ENCODE results near the gene IL37. TPM values are rescaled to one million over a fixed set of nuclear protein-coding genes. Genes with fewer than 3 reads are reported as not detected.

IL37 gene, protein sequence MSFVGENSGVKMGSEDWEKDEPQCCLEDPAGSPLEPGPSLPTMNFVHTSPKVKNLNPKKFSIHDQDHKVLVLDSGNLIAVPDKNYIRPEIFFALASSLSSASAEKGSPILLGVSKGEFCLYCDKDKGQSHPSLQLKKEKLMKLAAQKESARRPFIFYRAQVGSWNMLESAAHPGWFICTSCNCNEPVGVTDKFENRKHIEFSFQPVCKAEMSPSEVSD
- total RNA-seq (not detected), polyA plus RNA-seq (not detected)
- long read RNA-seq, donor 1, result 0 reads
- long read RNA-seq, donor 2, result 0 reads

- Histone ChIP-seq H3K4me1 (peaks cover 0 to 7% (median 0%) of the 10 kb centered on the region in 6 donors), H3K27ac (no peak within 1 kb of the TSS), H3K4me3 (no peak within 1 kb of the TSS), H3K36me3 (no peaks in the 10 kb centered on the region), H3K9me3 (peaks cover 0 to 4% (median 0%) of the 10 kb centered on the region in 8 donors), H3K27me3 (replicated peaks in 1 of 7) (no peaks in the 10 kb centered on the region)
- intact Hi-C loops (cut with DNase I; ENCODE audit: low total_unique reads), result no loop called here
- 26 to 41% (median 31%) methylated on average over 2 of the region's 2 CpGs for WGBS, 5 donors
- no peak for DNase-seq
- no peak for TF ChIP-seq POLR2A (IDR thresholded peaks at IDR 0.05)
- TF ChIP-seq CTCF (IDR thresholded peaks at IDR 0.05 in 8 of 11, conservative IDR thresholded peaks at IDR 0.05 in 3 of 11), result no peak
These were observed at the start of gene IL37 for GRCh38 chr2:112910865-112911264. IL37 (plus strand) TSS chr2:112911165; CDS start chr2:112913013, 1,848 bp downstream.

DNA sequence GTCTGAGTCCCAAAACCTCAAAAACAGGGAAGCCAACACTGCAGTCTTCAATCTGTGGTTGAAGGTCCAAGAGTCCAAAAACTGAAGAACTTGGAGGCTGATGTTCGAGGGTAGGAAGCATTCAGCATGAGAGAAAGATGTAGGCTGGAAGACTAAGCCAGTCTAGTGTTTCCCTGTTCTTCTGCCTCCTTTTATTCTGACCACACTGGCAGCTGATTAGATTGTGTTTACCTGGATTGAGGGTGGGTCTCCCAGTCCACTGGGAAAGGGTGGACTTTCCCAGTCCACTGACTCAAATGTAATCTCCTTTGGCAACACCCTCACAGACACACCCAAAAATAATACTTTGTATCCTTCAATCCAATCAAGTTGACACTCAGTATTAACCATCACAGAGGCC, 46.9 kb upstream of the IL37 start:
- H3K4me3 ChIP-seq, result no peak overlapping the region
- TF ChIP-seq CTCF (IDR thresholded peaks at IDR 0.05 in 8 of 11, conservative IDR thresholded peaks at IDR 0.05 in 3 of 11), result no peak
- TF ChIP-seq POLR2A (IDR thresholded peaks at IDR 0.05), result no peak
- no peak for TF ChIP-seq POLR2AphosphoS5 (IDR thresholded peaks at IDR 0.05)
- no peaks in the 10 kb centered on the region for H3K36me3 ChIP-seq
- no peak for DNase-seq
- WGBS, 5 donors, result 78 to 96% (median 85%) methylated on average over 1 of the region's 1 CpG
- no peak overlapping the region for H3K27ac ChIP-seq
- H3K4me1 ChIP-seq, result peaks cover 0 to 1% (median 0%) of the 10 kb centered on the region in 6 donors
- peaks cover 0 to 34% (median 24%) of the 10 kb centered on the region in 8 donors for H3K9me3 ChIP-seq
- H3K27me3 ChIP-seq (replicated peaks in 1 of 7), result no peaks in the 10 kb centered on the region
- intact Hi-C loops (cut with DNase I; ENCODE audit: low total_unique reads), result no loop called here

DNA sequence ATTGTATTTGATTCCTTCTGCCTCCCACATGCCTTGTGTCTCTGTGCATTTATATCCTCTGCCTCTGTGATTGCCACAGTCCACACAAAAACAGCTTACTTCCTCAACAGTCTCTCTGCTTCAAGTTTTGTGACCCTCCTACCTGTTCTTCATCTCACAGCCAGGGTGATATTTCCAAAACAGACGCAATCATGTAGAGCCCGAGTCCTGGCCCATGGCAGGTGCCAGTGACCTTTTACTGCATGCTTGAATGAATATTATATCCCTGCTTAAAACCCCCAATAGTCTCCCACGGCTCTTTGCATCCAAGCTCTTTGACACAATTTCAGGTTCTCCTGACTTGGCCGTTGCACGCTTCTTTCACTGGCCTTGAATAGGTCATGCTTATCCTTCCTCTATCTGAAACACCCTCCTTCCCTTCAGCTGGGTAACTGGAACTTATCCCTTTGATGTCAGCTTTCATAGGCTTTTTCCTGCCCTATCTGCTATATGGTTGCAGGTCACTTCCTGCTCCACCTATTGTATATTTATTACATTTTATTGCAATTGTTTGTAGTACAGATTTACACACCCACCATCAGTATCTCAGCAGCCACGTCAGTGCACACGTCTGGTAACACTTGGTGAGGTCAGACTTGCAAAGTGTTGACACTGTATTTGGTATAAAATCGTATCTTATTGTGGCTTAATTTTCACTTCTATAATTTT, 44.7 kb upstream of the IL37 start:
- TF ChIP-seq POLR2A (IDR thresholded peaks at IDR 0.05) (no peak), POLR2AphosphoS5 (IDR thresholded peaks at IDR 0.05) (no peak), CTCF (IDR thresholded peaks at IDR 0.05 in 8 of 11, conservative IDR thresholded peaks at IDR 0.05 in 3 of 11) (no peak)
- peaks cover 0 to 7% (median 0%) of the 10 kb centered on the region in 6 donors for H3K4me1 ChIP-seq
- intact Hi-C loops (cut with DNase I; ENCODE audit: low total_unique reads), result no loop called here
- no peaks in the 10 kb centered on the region for H3K36me3 ChIP-seq
- H3K27ac ChIP-seq, result no peak overlapping the region
- H3K4me3 ChIP-seq, result no peak overlapping the region
- peaks cover 0 to 11% (median 6%) of the 10 kb centered on the region in 8 donors for H3K9me3 ChIP-seq
- WGBS, 5 donors, result 76 to 89% (median 82%) methylated on average over 8 of the region's 8 CpGs
- no peaks in the 10 kb centered on the region for H3K27me3 ChIP-seq (replicated peaks in 1 of 7)
- DNase-seq, result no peak
